ENCODE measurements around the gene MAMSTR. TPM values are rescaled to one million over a fixed set of nuclear protein-coding genes. Genes with fewer than 3 reads are reported as not detected.
A peak's percentile ranks its signal among the peaks of the same experiment; 100 is the strongest.

Gene MAMSTR
- total RNA-seq, 1 donor from 2014 or later = 3.4 TPM

DNA sequence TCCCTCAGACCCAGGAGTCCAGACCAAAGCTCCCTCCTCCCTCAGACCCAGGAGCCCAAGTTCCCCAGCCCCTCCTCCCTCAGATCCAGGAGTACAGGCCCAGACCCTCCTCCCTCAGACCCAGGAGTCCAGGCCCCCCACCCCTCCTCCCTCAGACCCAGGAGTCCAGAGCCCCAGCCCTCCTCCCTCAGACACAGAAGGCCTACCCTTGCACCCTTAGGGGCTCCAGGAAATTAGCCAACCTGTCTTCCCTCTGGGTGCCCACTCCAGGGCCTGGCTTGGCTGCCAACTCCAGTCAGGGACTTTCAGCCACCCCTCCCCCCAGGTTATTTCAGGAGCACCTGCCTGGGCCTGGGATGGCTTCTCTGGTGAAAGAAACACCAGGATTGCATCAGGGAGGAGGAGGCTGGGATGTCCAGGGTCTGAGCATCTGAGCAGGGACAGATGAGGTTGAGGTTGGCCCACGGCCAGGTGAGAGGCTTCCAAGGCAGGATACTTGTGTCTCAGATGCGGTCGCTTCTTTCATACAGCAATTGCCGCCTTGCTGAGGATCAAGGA is 35.6 kb upstream of the MAMSTR start, which contains the start of gene FGF21:
TSS of gene FGF21 (plus strand) at position 441 of the 558 bp plus-strand sequence. CDS start 713 bp downstream, outside the sequence.
- no peak within 1 kb of the TSS for H3K4me3 ChIP-seq
- H3K36me3 ChIP-seq = no peaks in the 10 kb centered on the region
- TF ChIP-seq, protein P1, sequence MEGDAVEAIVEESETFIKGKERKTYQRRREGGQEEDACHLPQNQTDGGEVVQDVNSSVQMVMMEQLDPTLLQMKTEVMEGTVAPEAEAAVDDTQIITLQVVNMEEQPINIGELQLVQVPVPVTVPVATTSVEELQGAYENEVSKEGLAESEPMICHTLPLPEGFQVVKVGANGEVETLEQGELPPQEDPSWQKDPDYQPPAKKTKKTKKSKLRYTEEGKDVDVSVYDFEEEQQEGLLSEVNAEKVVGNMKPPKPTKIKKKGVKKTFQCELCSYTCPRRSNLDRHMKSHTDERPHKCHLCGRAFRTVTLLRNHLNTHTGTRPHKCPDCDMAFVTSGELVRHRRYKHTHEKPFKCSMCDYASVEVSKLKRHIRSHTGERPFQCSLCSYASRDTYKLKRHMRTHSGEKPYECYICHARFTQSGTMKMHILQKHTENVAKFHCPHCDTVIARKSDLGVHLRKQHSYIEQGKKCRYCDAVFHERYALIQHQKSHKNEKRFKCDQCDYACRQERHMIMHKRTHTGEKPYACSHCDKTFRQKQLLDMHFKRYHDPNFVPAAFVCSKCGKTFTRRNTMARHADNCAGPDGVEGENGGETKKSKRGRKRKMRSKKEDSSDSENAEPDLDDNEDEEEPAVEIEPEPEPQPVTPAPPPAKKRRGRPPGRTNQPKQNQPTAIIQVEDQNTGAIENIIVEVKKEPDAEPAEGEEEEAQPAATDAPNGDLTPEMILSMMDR (IDR thresholded peaks at IDR 0.05) = no peak
- no peak for TF ChIP-seq POLR2A (IDR thresholded peaks at IDR 0.05)
- no peak for TF ChIP-seq POLR2AphosphoS5 (IDR thresholded peaks at IDR 0.05; ENCODE audit: insufficient read depth in 1 of 2, low read depth in 1 of 2)
- H3K27me3 ChIP-seq = no peaks in the 10 kb centered on the region
- intact Hi-C loops (cut with DNase I) = no loop called here
- H3K27ac ChIP-seq = no peak within 1 kb of the TSS
- peaks cover 17% of the 10 kb centered on the region for H3K4me1 ChIP-seq
- DNase-seq (ENCODE audit: extremely low spot score in 2 of 2) = no peak
- H3K9me3 ChIP-seq = no peaks in the 10 kb centered on the region

DNA sequence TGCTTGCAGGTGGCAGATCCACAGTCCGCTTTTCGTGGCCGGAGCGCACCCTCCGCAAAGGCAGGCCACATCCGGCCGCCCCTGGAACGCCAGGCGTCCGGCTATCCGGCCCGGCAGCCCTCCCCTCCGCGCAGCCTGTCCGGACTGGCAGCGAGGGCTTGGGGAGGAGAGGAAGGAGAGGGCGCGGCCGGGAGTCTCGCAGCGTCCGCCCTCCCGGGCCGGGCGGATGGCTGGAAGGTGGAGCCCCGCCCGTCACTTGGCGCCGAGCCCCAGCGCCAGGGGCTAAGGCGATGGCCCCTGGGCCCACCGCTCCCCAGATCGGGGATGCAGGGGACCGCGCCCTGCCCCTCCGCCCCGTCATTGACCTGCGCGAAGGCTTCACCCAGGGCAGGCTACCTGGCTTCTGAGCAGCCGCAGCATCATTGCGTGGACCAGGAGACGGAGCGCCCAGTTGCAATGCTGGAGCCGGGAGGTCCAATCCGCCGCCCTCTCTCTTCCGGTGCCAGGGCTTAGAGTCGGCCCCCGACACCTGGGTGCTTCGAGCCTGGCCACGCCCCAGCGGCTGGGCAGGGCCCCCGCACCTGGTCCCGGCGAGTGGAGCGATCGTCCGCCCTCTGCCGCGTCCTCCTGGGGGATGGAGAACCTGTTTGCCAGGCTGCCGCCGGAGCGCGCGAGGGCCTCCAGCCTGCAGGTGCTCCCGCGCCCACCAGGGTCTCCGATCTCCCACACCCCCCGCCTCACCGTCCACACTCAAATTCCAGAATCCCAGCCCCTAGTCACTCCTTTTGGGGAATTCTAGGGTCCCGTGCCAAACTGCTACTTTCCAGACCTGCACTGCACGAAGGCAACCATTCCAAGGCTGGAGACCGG is 33.2 kb upstream of the MAMSTR start, which contains the start of gene FUT1:
TSS of gene FUT1 (minus strand) at position 146 of the 870 bp plus-strand sequence. CDS start 1,360 bp downstream, outside the sequence.
- H3K36me3 ChIP-seq = no peaks in the 10 kb centered on the region
- DNase-seq (ENCODE audit: extremely low spot score in 2 of 2) = no peak
- no peaks in the 10 kb centered on the region for H3K27me3 ChIP-seq
- peak within 1 kb of the TSS; percentile 42 to 44 for H3K4me3 ChIP-seq
- H3K27ac ChIP-seq = peak within 1 kb of the TSS; percentile 40
- intact Hi-C loops (cut with DNase I) = no loop called here
- TF ChIP-seq POLR2AphosphoS5 (IDR thresholded peaks at IDR 0.05; ENCODE audit: insufficient read depth in 1 of 2, low read depth in 1 of 2) (peak in 1 of 2 donors; percentile 71), POLR2A (IDR thresholded peaks at IDR 0.05) (no peak)
- TF ChIP-seq, protein P1 (IDR thresholded peaks at IDR 0.05) = no peak
- peaks cover 17% of the 10 kb centered on the region for H3K4me1 ChIP-seq
- no peaks in the 10 kb centered on the region for H3K9me3 ChIP-seq

DNA sequence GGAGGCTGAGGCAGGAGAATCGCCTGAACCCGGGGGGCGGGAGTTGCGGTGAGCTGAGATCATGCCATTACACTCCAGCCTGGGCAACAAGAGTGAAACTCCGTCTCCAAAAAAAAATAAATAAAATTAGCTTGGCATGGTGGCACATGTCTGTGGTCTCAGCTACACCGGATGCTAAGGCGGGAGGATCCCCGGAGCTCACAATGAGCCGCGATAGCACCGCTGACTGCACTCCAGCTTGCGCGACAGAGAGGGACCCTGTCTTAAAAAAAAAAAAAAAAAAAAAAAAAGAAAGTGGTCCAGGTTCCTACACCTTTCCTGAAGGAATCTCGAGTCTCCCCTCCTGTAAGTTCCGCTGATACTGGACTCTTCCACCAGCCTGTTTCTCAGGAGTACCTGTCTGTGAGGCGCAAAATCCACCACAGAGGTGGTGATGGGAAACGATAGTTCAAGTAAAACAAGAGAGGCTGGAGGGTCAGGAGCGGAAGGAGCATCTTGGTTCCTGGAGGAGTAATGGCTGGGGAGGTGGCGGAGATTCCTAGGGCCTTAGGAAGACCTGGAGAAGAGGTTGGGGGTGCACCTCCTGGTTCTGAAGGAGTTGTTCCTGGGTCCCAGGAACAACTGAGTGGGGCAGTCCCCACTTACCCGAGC is 32.4 kb upstream of the MAMSTR start:
- Histone ChIP-seq H3K4me3 (peak overlapping the region; percentile 42 to 44), H3K4me1 (peaks cover 23% of the 10 kb centered on the region), H3K9me3 (no peaks in the 10 kb centered on the region), H3K27ac (peak overlapping the region; percentile 40), H3K36me3 (no peaks in the 10 kb centered on the region), H3K27me3 (no peaks in the 10 kb centered on the region)
- TF ChIP-seq, protein P1 (IDR thresholded peaks at IDR 0.05) = no peak
- no peak for TF ChIP-seq POLR2AphosphoS5 (IDR thresholded peaks at IDR 0.05; ENCODE audit: insufficient read depth in 1 of 2, low read depth in 1 of 2)
- TF ChIP-seq POLR2A (IDR thresholded peaks at IDR 0.05) = no peak
- no peak for DNase-seq (ENCODE audit: extremely low spot score in 2 of 2)
- intact Hi-C loops (cut with DNase I) = no loop called here

DNA sequence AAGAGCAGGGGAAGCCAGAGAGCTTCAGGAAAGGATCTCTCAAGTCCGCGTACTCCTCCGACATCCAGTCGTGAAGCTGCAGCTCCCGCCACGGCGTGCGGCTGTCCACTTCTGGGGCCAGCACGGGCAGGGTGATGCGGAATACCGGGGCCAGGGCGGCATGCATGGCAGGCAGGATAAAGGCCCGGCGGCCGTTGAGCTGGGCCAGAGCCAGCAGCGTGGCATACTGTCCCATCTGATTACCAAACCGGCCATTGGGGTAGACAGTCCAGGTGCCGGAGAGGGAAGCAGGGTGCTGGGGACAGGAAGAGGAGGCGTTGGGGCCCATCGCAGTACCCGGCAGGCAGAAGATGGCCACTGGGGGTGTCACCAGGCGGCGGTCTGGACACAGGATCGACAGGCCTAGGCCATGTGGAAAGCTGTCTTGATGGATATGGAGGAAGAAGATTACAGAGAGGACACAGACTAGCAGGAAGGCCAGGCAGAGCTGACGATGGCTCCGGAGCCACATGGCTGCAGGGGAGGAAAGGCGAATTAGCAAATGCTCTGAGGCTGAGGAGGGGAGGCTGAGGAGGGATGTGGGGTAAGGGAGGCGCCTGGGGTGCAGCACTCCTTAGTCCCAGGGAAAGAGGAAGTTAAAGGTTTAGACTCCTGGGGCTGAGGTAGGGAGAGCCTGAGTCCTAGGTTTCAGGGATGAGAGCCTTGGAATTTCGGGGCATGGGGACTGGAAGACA is 31.4 kb upstream of the MAMSTR start:
- H3K9me3 ChIP-seq = no peaks in the 10 kb centered on the region
- no peak for DNase-seq (ENCODE audit: extremely low spot score in 2 of 2)
- no peaks in the 10 kb centered on the region for H3K36me3 ChIP-seq
- no peak overlapping the region for H3K27ac ChIP-seq
- peaks cover 26% of the 10 kb centered on the region for H3K4me1 ChIP-seq
- H3K4me3 ChIP-seq = no peak overlapping the region
- no peaks in the 10 kb centered on the region for H3K27me3 ChIP-seq
- intact Hi-C loops (cut with DNase I) = no loop called here
- no peak for TF ChIP-seq POLR2AphosphoS5 (IDR thresholded peaks at IDR 0.05; ENCODE audit: insufficient read depth in 1 of 2, low read depth in 1 of 2)
- no peak for TF ChIP-seq POLR2A (IDR thresholded peaks at IDR 0.05)
- TF ChIP-seq, protein P1 (IDR thresholded peaks at IDR 0.05) = no peak
